Kidney (tissue), 14 donors: ENCODE measurements around the gene NDUFA8. TPM values are rescaled to one million over a fixed set of nuclear protein-coding genes. Genes with fewer than 3 reads are reported as not detected.
A peak's percentile ranks its signal among the peaks of the same experiment; 100 is the strongest.

ENCODE experiments used
- DNase-seq, 5 donors: peaks; one replicate each; pipeline ENCODE4 v3.0.0-alpha.2; 2013 to 2020
- FAIRE-seq: peaks from 2 replicates; lab custom pipeline; 2012; peaks lifted over from hg19 to GRCh38; lab: Jason Lieb, UNC
- H3K27ac ChIP-seq, 2 donors: one replicate each; pipeline ENCODE4 v1.7.0; 2013; ENCODE audit warnings: low read depth in 2 of 2, low read length in 2 of 2, inconsistent platforms in 1 of 2
- H3K27me3 ChIP-seq: one replicate; pipeline ENCODE4 v1.7.1; 2013; ENCODE audit warnings: low read length, inconsistent platforms; ENCODE audit not compliant: control insufficient read depth, insufficient read depth
- H3K36me3 ChIP-seq, 3 donors: one replicate each; pipeline versions ENCODE4 v1.7.0 to v1.7.1; 2013; ENCODE audit warnings: low read length in 3 of 3, control low read depth in 1 of 3, inconsistent platforms in 1 of 3; ENCODE audit not compliant: insufficient read depth in 3 of 3, control insufficient read depth in 2 of 3
- H3K4me1 ChIP-seq, 3 donors: one replicate each; pipeline versions ENCODE4 v1.7.0 to v1.7.1; 2013; ENCODE audit warnings: low read length in 3 of 3, inconsistent platforms in 1 of 3, low read depth in 1 of 3; ENCODE audit not compliant: control insufficient read depth in 2 of 3, insufficient read depth in 2 of 3
- H3K4me3 ChIP-seq, 3 donors: one replicate each; pipeline versions ENCODE4 v1.7.0 to v1.8.1; 2013; ENCODE audit warnings: low read length in 3 of 3, control low read depth in 1 of 3, inconsistent platforms in 1 of 3
- H3K9ac ChIP-seq, 3 donors: one replicate each; pipeline versions ENCODE4 v1.7.0 to v1.7.1; 2013; ENCODE audit warnings: low read length in 3 of 3, control low read depth in 1 of 3, inconsistent platforms in 1 of 3
- H3K9me3 ChIP-seq, 3 donors: one replicate each; pipeline versions ENCODE4 v1.7.0 to v1.7.1; 2013; ENCODE audit warnings: low read length in 3 of 3, control low read depth in 1 of 3, inconsistent platforms in 1 of 3; ENCODE audit not compliant: control insufficient read depth in 2 of 3, insufficient read depth in 1 of 3
- intact Hi-C: fragments of 100-400 bp; cut with DNase I; formaldehyde crosslinking; loops from one replicate; pipeline ENCODE4 v1.11.1; 2022
- polyA plus RNA-seq: library from polyadenylated mRNA; stranded (reverse); fragments of 350-450 nt; fragmentation: Illumina TruSeq; extraction: RNeasy Lipid Tissue Mini Kit (QIAGEN cat#74804); gene quantifications from one replicate; pipeline ENCODE4 v1.2.3, GENCODE V29; 2014; ENCODE audit warnings: low read depth, low replicate concordance; ENCODE audit not compliant: insufficient read depth
- total RNA-seq: library from RNA; stranded (reverse); fragmentation: NEBNext Ultra II Directional; extraction: Animal tissue kit (Norgen Biotek cat#: 25700); gene quantifications from one replicate; pipeline ENCODE4 v1.2.1, GENCODE V29; 2021
- TF ChIP-seq, protein P1 (sequence below): IDR thresholded peaks from 3 replicates; pipeline ENCODE4 v1.5.1; 2012; ENCODE audit warnings: mild to moderate bottlenecking, moderate library complexity, borderline replicate concordance; ENCODE audit not compliant: insufficient read depth; ENCODE audit errors: extremely low read depth
- donor health status: control.
- donor health status: control.
- donor health status: control.
- donor health status: control.
- donor health status: control.
- donor health status: DM: yes; HTN: yes; CAD: no.
- donor health status: Normal renal cell carcinoma (clear cell type).

NDUFA8 gene
- total and polyA plus RNA-seq, 2 donors from 2014 or later: 42.5 to 264 TPM

DNA sequence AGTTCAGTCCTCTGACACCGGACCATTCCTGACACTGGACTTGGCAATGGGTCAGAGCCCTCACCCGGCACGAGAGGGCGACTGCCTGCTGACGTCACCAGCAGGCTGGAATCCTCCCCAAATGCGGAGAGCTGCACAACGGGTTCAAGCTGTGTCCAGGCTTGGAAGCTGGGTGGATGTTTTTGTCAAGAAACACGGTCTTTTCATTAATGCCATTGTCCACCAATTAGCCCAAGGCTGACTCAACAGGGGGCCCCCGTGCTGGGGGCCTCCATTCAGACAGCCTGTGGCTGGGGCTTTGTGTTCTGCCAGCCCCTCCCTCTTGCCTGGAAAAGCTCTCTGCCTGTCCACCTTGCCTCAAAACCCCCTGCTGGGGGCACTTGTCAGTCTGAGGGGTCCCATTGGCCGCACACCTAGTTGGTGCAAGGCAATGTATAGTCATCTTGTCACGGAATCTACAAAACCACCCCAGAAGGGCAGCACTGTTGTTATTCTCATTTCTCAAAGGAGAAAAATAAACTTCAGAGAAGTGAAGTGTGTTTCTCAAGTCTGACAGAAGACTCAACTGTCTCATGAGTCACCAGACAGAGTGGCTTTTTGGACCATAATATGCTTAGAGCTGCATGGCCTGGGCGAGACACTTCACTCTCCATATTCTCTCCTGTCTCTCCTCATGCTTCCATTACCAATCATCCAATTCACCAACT, 24.6 kb downstream of the NDUFA8 start:
- intact Hi-C loops: no loop called here
- H3K9ac ChIP-seq: no peak overlapping the region
- peaks cover 0 to 3% (median 0%) of the 10 kb centered on the region in 3 donors for H3K4me1 ChIP-seq
- no peak overlapping the region for H3K27ac ChIP-seq
- DNase-seq (no peak), FAIRE-seq (no peak)
- H3K9me3 ChIP-seq: no peaks in the 10 kb centered on the region
- H3K27me3 ChIP-seq: no peaks in the 10 kb centered on the region
- no peaks in the 10 kb centered on the region for H3K36me3 ChIP-seq
- no peak overlapping the region for H3K4me3 ChIP-seq
- TF ChIP-seq, protein P1, sequence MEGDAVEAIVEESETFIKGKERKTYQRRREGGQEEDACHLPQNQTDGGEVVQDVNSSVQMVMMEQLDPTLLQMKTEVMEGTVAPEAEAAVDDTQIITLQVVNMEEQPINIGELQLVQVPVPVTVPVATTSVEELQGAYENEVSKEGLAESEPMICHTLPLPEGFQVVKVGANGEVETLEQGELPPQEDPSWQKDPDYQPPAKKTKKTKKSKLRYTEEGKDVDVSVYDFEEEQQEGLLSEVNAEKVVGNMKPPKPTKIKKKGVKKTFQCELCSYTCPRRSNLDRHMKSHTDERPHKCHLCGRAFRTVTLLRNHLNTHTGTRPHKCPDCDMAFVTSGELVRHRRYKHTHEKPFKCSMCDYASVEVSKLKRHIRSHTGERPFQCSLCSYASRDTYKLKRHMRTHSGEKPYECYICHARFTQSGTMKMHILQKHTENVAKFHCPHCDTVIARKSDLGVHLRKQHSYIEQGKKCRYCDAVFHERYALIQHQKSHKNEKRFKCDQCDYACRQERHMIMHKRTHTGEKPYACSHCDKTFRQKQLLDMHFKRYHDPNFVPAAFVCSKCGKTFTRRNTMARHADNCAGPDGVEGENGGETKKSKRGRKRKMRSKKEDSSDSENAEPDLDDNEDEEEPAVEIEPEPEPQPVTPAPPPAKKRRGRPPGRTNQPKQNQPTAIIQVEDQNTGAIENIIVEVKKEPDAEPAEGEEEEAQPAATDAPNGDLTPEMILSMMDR: no peak

DNA sequence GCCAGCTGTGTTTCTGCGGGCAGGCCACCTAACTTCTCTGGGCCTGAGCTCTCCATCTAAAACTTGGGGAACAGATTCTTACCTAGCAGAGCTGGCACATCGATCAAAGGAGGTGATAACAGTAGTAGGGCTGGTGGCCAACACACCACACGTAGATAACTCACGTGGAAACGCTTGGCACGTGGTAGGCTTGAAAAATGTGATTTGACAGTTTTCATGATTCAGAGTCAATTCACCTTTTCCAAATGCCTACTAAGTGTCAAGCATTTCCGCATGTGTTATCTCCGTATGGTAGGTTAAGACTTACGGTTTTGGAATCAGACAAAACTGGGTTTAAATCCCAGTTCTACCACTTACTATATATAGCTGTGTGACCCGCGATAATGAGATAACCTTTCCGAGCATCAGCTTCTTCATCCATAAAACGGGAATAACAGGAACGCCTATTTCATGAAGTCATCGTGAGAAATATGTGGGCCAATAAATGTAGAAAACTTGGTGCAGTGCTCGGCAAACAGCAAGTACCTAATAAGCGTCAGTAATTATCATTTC, 25.5 kb downstream of the NDUFA8 start:
- DNase-seq: no peak
- no peak for FAIRE-seq
- Histone ChIP-seq H3K4me1 (peaks cover 0 to 3% (median 0%) of the 10 kb centered on the region in 3 donors), H3K9ac (no peak overlapping the region), H3K27ac (no peak overlapping the region), H3K9me3 (no peaks in the 10 kb centered on the region), H3K36me3 (no peaks in the 10 kb centered on the region), H3K4me3 (no peak overlapping the region), H3K27me3 (no peaks in the 10 kb centered on the region)
- intact Hi-C loops: no loop called here
- TF ChIP-seq, protein P1: no peak

DNA sequence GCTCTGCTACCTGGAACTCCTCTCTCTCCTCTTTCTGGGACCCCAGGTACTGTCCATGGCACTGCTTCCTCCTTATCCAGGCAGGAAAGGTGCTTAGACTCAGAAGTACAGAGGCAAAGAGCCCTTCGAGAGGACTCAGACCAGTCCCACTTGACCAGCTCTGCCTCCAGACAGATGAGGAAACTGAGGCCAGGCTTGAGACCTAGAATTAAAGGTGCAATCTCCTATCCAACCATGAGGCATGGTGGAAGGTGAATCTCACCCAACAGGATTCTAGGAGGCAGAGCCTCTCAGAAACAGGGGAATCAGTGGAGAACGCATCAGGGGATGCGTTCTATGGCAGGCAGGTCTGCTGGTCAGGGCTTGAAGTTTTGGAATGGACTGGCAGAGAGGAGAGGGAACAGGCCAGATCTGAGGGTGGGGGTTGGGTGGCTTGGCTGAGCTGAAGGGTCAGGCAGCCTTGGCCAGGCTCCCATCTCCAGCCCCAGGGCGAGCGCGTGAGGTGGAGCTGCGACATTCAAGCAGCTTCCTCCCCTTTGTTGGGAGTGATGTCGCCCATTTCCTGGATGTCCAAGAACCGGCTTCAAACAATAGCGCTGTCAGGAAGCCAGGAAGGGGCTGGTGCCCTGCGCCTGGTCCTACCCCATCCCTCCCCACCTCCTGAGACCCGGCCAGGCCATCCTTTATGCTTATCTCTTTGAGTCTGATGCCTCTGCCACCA, 26.2 kb downstream of the NDUFA8 start:
- no peak for FAIRE-seq

More for the DNA sequence above, 26.2 kb downstream of the NDUFA8 start:
- no peaks in the 10 kb centered on the region for H3K27me3 ChIP-seq
- no peaks in the 10 kb centered on the region for H3K36me3 ChIP-seq
- no peak overlapping the region for H3K9ac ChIP-seq
- DNase-seq: peak in 2 of 5 donors; percentile 47 to 87
- TF ChIP-seq, protein P1: no peak
- no peak overlapping the region for H3K4me3 ChIP-seq
- H3K9me3 ChIP-seq: no peaks in the 10 kb centered on the region
- intact Hi-C loops: no loop called here
- H3K27ac ChIP-seq: no peak overlapping the region
- H3K4me1 ChIP-seq: peaks cover 0 to 3% (median 0%) of the 10 kb centered on the region in 3 donors
